Upper lobe of right lung (tissue), 1 donor: Measurements from ENCODE around the gene UQCRQ. TPM values are rescaled to one million over a fixed set of nuclear protein-coding genes. Genes with fewer than 3 reads are reported as not detected.

Experiments
- ATAC-seq: fragments of 200-7000 bp; cut with Tn5 transposase; one replicate; pipeline ENCODE4 v1.9.1; 2020; ENCODE audit warnings: mild to moderate bottlenecking, moderate library complexity
- DNase-seq: peaks from one replicate; pipeline ENCODE4 v3.0.0-alpha.2; 2020
- H3K27ac ChIP-seq: fragments of 200-600 bp; one replicate; pipeline ENCODE4 v1.8.0; 2022
- H3K27me3 ChIP-seq: fragments of 200-600 bp; one replicate; pipeline ENCODE4 v1.8.0; 2022; ENCODE audit warnings: mild to moderate bottlenecking
- H3K36me3 ChIP-seq: fragments of 200-600 bp; one replicate; pipeline ENCODE4 v1.8.0; 2022
- H3K4me1 ChIP-seq: fragments of 200-600 bp; one replicate; pipeline ENCODE4 v1.8.0; 2022
- H3K4me3 ChIP-seq: fragments of 200-600 bp; one replicate; pipeline ENCODE4 v1.8.0; 2022; ENCODE audit warnings: mild to moderate bottlenecking
- H3K9me3 ChIP-seq: fragments of 200-600 bp; one replicate; pipeline ENCODE4 v1.8.0; 2022
- CTCF ChIP-seq: fragments of 200-600 bp; IDR thresholded peaks from one replicate; pipeline ENCODE4 v1.8.0; 2022; ENCODE audit warnings: antibody characterized with exemption
- intact Hi-C: fragments of 100-400 bp; cut with DNase I; formaldehyde crosslinking; loops from one replicate; pipeline ENCODE4 v1.11.0; 2022
- total RNA-seq: library from RNA; stranded (reverse); fragmentation: NEBNext Ultra II Directional; extraction: Animal tissue kit (Norgen Biotek cat#: 25700); gene quantifications from one replicate; pipeline ENCODE4 v1.2.1, GENCODE V29; 2021
- donor health status: DM: no; HTN: yes; CAD: no; lungs with severe emphysema.

UQCRQ gene
- total RNA-seq, 1 donor from 2014 or later, result 256 TPM

GRCh38 chr5:132837868-132838267, 28.6 kb upstream of the UQCRQ start:
- Histone ChIP-seq H3K36me3 (no peaks in the 10 kb centered on the region), H3K27me3 (no peaks in the 10 kb centered on the region), H3K4me1 (peaks cover 21% of the 10 kb centered on the region), H3K9me3 (no peaks in the 10 kb centered on the region), H3K27ac (no peak overlapping the region), H3K4me3 (no peak overlapping the region)
- intact Hi-C loops, result no loop called here
- peak; percentile 25 for DNase-seq
- ATAC-seq, result peak; percentile 31
- TF ChIP-seq CTCF, result no peak

- Histone ChIP-seq H3K9me3 (no peaks in the 10 kb centered on the region), H3K27me3 (no peaks in the 10 kb centered on the region), H3K4me3 (no peak overlapping the region), H3K27ac (peak overlapping the region; percentile 79), H3K4me1 (peaks cover 21% of the 10 kb centered on the region), H3K36me3 (no peaks in the 10 kb centered on the region)
- TF ChIP-seq CTCF, result no peak
- ATAC-seq (no peak), DNase-seq (no peak)
- intact Hi-C loops, result no loop called here
Measured at GRCh38 chr5:132838516-132839282, 27.7 kb upstream of the UQCRQ start.

- peak; percentile 30 for DNase-seq
- peak; percentile 49 for ATAC-seq
- peak overlapping the region; percentile 79 for H3K27ac ChIP-seq
Measured at GRCh38 chr5:132839426-132840301, 26.8 kb upstream of the UQCRQ start.

GRCh38 chr5:132840313-132840712, 26.1 kb upstream of the UQCRQ start:
- TF ChIP-seq CTCF, result no peak
- Histone ChIP-seq H3K9me3 (no peaks in the 10 kb centered on the region), H3K27ac (peak overlapping the region; percentile 79)

More at GRCh38 chr5:132839426-132840301, 26.8 kb upstream of the UQCRQ start:
- Histone ChIP-seq H3K9me3 (no peaks in the 10 kb centered on the region), H3K36me3 (no peaks in the 10 kb centered on the region), H3K27me3 (no peaks in the 10 kb centered on the region), H3K4me1 (peaks cover 21% of the 10 kb centered on the region), H3K4me3 (no peak overlapping the region)
- intact Hi-C loops, result no loop called here
- no peak for TF ChIP-seq CTCF

GRCh38 chr5:132840896-132841295, 25.5 kb upstream of the UQCRQ start:
- DNase-seq (peak; percentile 25), ATAC-seq (peak; percentile 51)
- H3K36me3 ChIP-seq, result no peaks in the 10 kb centered on the region
- intact Hi-C loops, result no loop called here
- no peaks in the 10 kb centered on the region for H3K27me3 ChIP-seq
- H3K9me3 ChIP-seq, result no peaks in the 10 kb centered on the region
- H3K4me3 ChIP-seq, result no peak overlapping the region
- H3K4me1 ChIP-seq, result peaks cover 21% of the 10 kb centered on the region
- peak overlapping the region; percentile 79 for H3K27ac ChIP-seq
- no peak for TF ChIP-seq CTCF

More at GRCh38 chr5:132840313-132840712, 26.1 kb upstream of the UQCRQ start:
- Histone ChIP-seq H3K27me3 (no peaks in the 10 kb centered on the region), H3K36me3 (no peaks in the 10 kb centered on the region), H3K4me1 (peaks cover 21% of the 10 kb centered on the region), H3K4me3 (no peak overlapping the region)
- DNase-seq, result no peak
- no peak for ATAC-seq
- intact Hi-C loops, result no loop called here
